Smooth muscle cell (in vitro differentiated cells): ENCODE data around the gene CHST15. TPM values are rescaled to one million over a fixed set of nuclear protein-coding genes. Genes with fewer than 3 reads are reported as not detected.

Experiments used
- DNase-seq: peaks from one replicate; lab custom pipeline; 2025; ENCODE audit not compliant: unreplicated experiment; lab: John Stamatoyannopoulos, UW
- H2AFZ ChIP-seq: fragments of 200-600 bp; sonication (generic); 2 replicates; pipeline ENCODE4 v1.6.0; 2016; ENCODE audit warnings: antibody characterized with exemption, low read depth, mild to moderate bottlenecking
- H3F3A ChIP-seq: fragments of 200-600 bp; sonication (generic); 2 replicates; pipeline ENCODE4 v1.6.0; 2017; ENCODE audit warnings: antibody characterized with exemption, low read depth
- H3K27ac ChIP-seq: fragments of 200-600 bp; sonication (generic); 2 replicates; pipeline ENCODE4 v1.5.1; 2016; ENCODE audit warnings: low read depth, mild to moderate bottlenecking
- H3K27me3 ChIP-seq: fragments of 200-600 bp; sonication (generic); 2 replicates; pipeline ENCODE4 v1.6.1; 2016; ENCODE audit warnings: low read depth, mild to moderate bottlenecking
- H3K36me3 ChIP-seq: fragments of 200-600 bp; sonication (generic); 2 replicates; pipeline ENCODE4 v1.5.1; 2016; ENCODE audit warnings: low read depth
- H3K4me1 ChIP-seq: fragments of 200-600 bp; sonication (generic); 2 replicates; pipeline ENCODE4 v1.5.1; 2016; ENCODE audit warnings: low read depth
- H3K4me2 ChIP-seq: fragments of 200-600 bp; sonication (generic); 2 replicates; pipeline ENCODE4 v1.6.0; 2016; ENCODE audit warnings: mild to moderate bottlenecking
- H3K4me3 ChIP-seq: fragments of 200-600 bp; sonication (generic); 2 replicates; pipeline ENCODE4 v1.5.1; 2016; ENCODE audit warnings: mild to moderate bottlenecking
- H3K79me2 ChIP-seq: fragments of 200-600 bp; sonication (generic); 2 replicates; pipeline ENCODE4 v1.6.0; 2016; ENCODE audit warnings: low read depth, mild to moderate bottlenecking
- H3K9ac ChIP-seq: fragments of 200-600 bp; sonication (generic); 2 replicates; pipeline ENCODE4 v1.6.0; 2016; ENCODE audit warnings: low read depth
- H3K9me3 ChIP-seq: fragments of 200-600 bp; sonication (generic); replicated peaks from 2 replicates; pipeline ENCODE4 v1.5.1; 2016; ENCODE audit warnings: low read depth
- H4K20me1 ChIP-seq: fragments of 200-600 bp; sonication (generic); 2 replicates; pipeline ENCODE4 v1.6.0; 2016; ENCODE audit warnings: low read depth
- CTCF ChIP-seq: fragments of 200-600 bp; sonication (generic); IDR thresholded peaks from 2 replicates; pipeline ENCODE4 v1.5.1; 2017; ENCODE audit warnings: borderline replicate concordance, mild to moderate bottlenecking, antibody characterized with exemption; ENCODE audit not compliant: insufficient read depth, poor library complexity, severe bottlenecking
- WGBS: methylation state at CpG from one replicate; pipeline ENCODE4 v1.1.7; 2016; ENCODE audit warnings: low lambda C conversion rate; 5-methylcytosine and 5-hydroxymethylcytosine counted together
- polyA plus RNA-seq: library from polyadenylated mRNA; unstranded; fragments of >200 nt; fragmentation: Nextera tagmentation; extraction: Ambion mirVana; gene quantifications from 2 replicates; pipeline ENCODE4 v1.2.1, GENCODE V29; 2016
- total RNA-seq: library from RNA; depleted of rRNA; stranded (reverse); fragments of >200 nt; gene quantifications from 2 replicates; pipeline ENCODE4 v1.2.3, GENCODE V29; 2014

CHST15 gene
- total and polyA plus RNA-seq, 2 experiments from 2014 or later = 14.1 to 20.4 TPM

GRCh38 chr10:124050021-124051015 is 43.1 kb downstream of the CHST15 start:
- H3K4me3 ChIP-seq = no peak overlapping the region
- H4K20me1 ChIP-seq = peaks cover 86% of the 10 kb centered on the region
- peaks cover 7% of the 10 kb centered on the region for H3K4me1 ChIP-seq
- WGBS = 96% methylated on average over 17 of the region's 17 CpGs
- no peaks in the 10 kb centered on the region for H3K9me3 ChIP-seq
- H3K36me3 ChIP-seq = no peaks in the 10 kb centered on the region
- no peaks in the 10 kb centered on the region for H3F3A ChIP-seq
- H3K27ac ChIP-seq = no peak overlapping the region
- H3K4me2 ChIP-seq = no peak overlapping the region
- TF ChIP-seq CTCF = no peak
- H3K27me3 ChIP-seq = no peaks in the 10 kb centered on the region
- DNase-seq = no peak
- no peak overlapping the region for H2AFZ ChIP-seq
- H3K9ac ChIP-seq = no peak overlapping the region
- peaks cover 21% of the 10 kb centered on the region for H3K79me2 ChIP-seq

GRCh38 chr10:124049484-124049883 is 43.9 kb downstream of the CHST15 start:
- Histone ChIP-seq H3K4me3 (no peak overlapping the region), H3K4me1 (peaks cover 7% of the 10 kb centered on the region), H3K4me2 (no peak overlapping the region), H4K20me1 (peaks cover 81% of the 10 kb centered on the region), H3K27ac (no peak overlapping the region), H2AFZ (no peak overlapping the region), H3F3A (no peaks in the 10 kb centered on the region), H3K9me3 (no peaks in the 10 kb centered on the region), H3K9ac (no peak overlapping the region), H3K79me2 (peaks cover 14% of the 10 kb centered on the region), H3K36me3 (no peaks in the 10 kb centered on the region), H3K27me3 (no peaks in the 10 kb centered on the region)
- WGBS = 76% methylated on average over 5 of the region's 5 CpGs
- no peak for TF ChIP-seq CTCF
- no peak for DNase-seq

GRCh38 chr10:124048371-124049290 is 44.8 kb downstream of the CHST15 start:
- Histone ChIP-seq H3K79me2 (peaks cover 14% of the 10 kb centered on the region), H3K9ac (no peak overlapping the region), H4K20me1 (peaks cover 75% of the 10 kb centered on the region), H2AFZ (no peak overlapping the region), H3K36me3 (no peaks in the 10 kb centered on the region), H3K4me3 (no peak overlapping the region), H3K27ac (no peak overlapping the region), H3F3A (no peaks in the 10 kb centered on the region), H3K9me3 (no peaks in the 10 kb centered on the region), H3K4me2 (no peak overlapping the region), H3K27me3 (no peaks in the 10 kb centered on the region), H3K4me1 (peaks cover 7% of the 10 kb centered on the region)
- no peak for TF ChIP-seq CTCF
- 80% methylated on average over 19 of the region's 19 CpGs for WGBS
- no peak for DNase-seq
